ENCODE results near the gene KIF26A.

DNA sequence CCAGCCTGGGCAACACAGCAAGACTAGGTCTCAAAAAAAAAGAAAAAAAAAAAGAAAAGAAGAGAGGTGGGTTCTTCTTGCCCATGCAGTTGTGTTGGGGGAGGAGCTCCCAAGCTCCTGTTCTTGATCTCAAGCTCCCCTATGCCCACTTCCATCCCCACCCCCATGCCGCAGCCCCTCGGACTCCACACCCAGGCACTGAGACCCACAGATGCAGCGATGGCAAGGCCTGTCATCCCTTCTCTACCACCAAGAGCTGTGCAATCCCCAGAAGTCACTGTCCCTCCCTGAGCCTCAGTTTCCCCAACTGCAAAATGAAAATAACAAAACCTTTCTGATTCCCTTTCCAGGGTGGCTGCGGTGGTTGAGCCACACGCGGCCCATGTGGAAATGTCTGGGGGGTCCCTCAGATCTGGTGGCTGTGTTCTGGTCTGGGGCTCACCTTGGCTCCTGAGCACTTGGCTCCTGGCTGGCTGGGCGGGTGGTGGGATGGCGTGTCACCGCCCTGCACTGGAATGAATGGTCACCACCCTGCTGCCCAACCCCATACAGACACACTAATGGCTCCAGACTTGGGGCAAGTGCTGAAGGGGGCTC, 22.6 kb upstream of the KIF26A start:
- no peak for TF ChIP-seq EZH2 (IDR thresholded peaks at IDR 0.05; ENCODE audit: insufficient read depth, low read length)
- TF ChIP-seq, protein P1, sequence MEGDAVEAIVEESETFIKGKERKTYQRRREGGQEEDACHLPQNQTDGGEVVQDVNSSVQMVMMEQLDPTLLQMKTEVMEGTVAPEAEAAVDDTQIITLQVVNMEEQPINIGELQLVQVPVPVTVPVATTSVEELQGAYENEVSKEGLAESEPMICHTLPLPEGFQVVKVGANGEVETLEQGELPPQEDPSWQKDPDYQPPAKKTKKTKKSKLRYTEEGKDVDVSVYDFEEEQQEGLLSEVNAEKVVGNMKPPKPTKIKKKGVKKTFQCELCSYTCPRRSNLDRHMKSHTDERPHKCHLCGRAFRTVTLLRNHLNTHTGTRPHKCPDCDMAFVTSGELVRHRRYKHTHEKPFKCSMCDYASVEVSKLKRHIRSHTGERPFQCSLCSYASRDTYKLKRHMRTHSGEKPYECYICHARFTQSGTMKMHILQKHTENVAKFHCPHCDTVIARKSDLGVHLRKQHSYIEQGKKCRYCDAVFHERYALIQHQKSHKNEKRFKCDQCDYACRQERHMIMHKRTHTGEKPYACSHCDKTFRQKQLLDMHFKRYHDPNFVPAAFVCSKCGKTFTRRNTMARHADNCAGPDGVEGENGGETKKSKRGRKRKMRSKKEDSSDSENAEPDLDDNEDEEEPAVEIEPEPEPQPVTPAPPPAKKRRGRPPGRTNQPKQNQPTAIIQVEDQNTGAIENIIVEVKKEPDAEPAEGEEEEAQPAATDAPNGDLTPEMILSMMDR (IDR thresholded peaks at IDR 0.05; ENCODE audit: insufficient read depth, low read depth, low read length), result no peak

All from astrocyte (in vitro differentiated cells and primary cell).